GF-D8 (cell line): ENCODE measurements around the gene BRD8.

Experiments used
- DNase-seq: peaks from one replicate; lab custom pipeline; 2025; lab: John Stamatoyannopoulos, UW

BRD8 gene

DNA sequence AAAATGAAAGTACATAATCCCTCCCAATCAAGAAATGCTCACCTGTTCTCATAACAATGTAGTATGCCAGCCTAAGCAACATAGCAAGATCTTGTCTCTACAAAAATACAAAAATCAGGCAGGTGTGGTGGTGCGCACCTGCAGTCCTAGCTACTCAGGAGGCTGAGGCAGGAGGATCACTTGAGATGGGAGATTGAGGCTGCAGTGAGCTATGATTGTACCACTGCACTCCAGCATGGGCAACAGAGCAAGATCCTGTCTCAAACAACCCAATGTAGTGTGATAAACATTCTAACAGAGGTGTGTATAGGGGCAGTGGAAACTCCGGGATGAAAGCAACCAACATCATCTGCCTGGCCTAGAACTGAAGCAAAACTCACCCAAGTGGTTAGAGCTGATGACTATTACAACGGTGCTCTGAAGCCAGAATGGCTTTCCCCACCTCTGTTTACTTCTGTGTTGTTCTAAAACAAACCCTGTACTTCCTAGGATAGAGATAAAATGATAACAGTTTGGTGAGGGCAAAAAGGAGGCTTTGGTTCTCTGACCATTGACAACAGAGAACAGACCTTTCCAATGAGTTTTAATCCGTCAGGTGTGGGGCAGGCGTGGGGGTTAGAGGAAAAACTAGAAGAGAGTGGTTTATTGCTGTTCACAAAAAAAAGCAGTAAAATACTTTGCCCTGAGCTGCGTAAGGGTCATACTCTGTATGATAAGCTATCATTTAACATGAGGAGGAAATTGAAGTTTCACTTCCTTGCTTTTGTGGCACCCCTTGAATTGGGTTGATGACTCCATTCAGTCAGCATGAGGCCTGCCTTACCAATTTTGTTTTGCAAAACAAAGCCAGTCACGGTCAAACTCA lies 75.7 kb downstream of the BRD8 start:
- DNase-seq: no peak

DNA sequence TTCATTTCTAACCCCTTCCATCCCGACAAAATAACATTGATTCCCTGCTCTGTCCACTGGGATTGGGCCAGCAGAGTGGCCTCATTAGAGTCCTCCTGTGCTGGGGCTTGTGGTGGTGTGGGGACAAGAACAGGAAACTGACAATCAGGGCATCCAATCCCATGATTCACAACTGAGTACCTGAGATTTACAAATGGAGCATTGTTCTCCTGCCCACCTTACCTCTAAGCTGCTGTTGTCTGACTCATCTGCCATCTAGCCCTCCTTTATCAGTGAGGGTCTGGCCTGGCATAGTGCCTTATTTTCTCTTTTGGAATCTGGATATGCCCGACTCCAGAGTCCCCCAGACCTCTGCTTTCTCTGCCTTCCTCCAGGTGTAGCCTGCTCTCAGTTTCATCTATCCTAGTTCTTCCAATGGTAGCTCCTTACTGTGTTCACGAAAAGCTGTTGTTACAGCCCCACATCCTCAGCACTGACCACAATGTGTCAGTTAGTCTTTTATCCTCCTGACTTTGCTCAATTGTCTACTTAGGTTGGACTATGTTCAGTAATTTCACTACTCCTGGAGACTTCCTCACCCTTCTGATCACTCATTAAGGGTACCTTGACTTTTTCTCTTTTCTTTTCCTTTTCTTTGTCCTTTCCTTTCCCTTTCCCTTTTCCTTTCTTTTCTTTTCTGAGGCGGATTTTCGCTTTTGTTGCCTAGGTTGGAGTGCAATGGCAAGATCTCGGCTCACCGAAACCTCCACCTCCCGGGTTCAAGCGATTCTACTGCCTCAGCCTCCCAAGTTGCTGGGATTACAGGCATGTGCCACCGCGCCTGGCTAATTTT lies 81.2 kb downstream of the BRD8 start:
- DNase-seq: no peak

DNA sequence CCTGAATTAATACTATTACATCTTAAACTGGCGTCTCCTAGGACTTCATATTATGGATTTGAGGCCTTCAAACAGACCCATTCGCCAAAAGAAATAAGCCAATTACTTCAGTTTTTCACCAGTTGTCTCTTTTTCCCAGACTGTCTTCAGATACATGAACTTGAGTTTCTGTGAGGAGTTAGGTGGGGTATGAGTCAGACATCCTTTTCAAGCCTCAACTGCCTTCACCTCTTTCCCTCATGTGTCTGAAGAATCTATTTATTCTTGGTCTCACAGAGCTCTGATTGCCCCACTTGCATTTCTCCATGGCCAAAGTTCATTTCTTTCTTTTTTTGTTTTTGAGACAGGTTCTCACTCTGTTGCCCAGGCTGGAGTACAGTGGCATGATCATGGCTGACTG lies 82.1 kb downstream of the BRD8 start:
- DNase-seq: no peak

GRCh38 chr5:138095100-138095907 lies 83.1 kb downstream of the BRD8 start:
- no peak for DNase-seq

GRCh38 chr5:138093036-138093435 lies 85.4 kb downstream of the BRD8 start:
- no peak for DNase-seq

DNA sequence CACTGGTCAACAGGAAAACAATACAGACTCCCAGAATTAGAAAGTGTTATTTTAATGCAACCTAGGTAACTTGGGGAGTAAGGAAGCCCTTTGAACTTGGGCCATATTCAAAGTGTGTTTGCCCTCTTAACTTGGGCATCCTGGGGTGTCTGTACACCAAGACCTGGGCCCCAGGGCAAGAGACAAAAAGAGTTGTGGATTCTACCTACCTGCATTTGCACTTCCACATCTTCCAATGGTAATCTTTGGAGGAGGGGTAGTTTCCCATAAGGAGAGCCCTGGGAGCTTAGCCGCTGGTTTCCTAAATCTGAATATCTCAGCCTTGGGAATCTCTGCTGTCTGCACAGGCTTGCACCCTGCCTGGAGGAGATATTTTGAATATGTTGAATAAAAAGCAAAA lies 86.1 kb downstream of the BRD8 start:
- DNase-seq: no peak

DNA sequence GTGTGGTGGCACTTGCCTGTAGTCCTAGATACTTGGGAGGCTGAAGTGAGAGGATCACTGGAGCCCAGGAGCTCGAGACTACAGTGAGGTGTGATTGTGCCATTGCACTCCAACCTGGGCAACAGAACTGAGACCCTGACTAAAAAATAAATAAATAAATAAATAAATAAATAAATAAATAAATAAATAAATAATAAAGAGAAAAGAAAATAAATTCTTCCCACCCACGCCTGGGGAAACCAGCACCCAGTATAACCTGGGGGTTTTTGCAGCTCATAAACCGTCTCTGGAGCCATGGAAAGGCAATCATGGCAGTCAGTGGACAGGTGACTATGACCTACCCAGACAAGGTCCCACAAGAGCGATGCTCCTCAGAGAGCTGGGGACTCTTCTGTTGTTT lies 86.7 kb downstream of the BRD8 start:
- DNase-seq: no peak
